Panc1 (cell line): Measurements from ENCODE around the gene PEAK3. TPM values are rescaled to one million over a fixed set of nuclear protein-coding genes. Genes with fewer than 3 reads are reported as not detected.

Experiments used
- ATAC-seq: fragments of 200-7000 bp; cut with Tn5 transposase; 2 replicates; pipeline ENCODE4 v1.9.1; 2020; ENCODE audit warnings: mild to moderate bottlenecking, moderate library complexity
- BruUV-seq: library from RNA; stranded (reverse); fragments of 400-500 nt; replicated peaks from 2 replicates; lab custom pipeline; 2021; lab: Mats Ljungman, UMichigan
- CTCF ChIA-PET: fragments of 300-600 bp; sonication (Branson Sonifier 250); formaldehyde crosslinking; loops from one replicate; lab custom pipeline; 2022; ENCODE audit warnings: antibody characterized with exemption; lab: Charles Lee
- POLR2A ChIA-PET: fragments of 300-600 bp; sonication (Branson Sonifier 250); formaldehyde crosslinking; loops from one replicate; lab custom pipeline; 2022; ENCODE audit warnings: antibody characterized with exemption; lab: Charles Lee
- DNase-seq: peaks from one replicate; pipeline ENCODE4 v3.0.0-alpha.2; 2010; ENCODE audit warnings: low read depth, low spot score
- H3K27ac ChIP-seq: 2 replicates; pipeline ENCODE4 v1.5.1; 2011; ENCODE audit warnings: mild to moderate bottlenecking, low read length, inconsistent platforms
- H3K27me3 ChIP-seq: fragments of 200-500 bp; sonication (Bioruptor generic); 2 replicates; pipeline ENCODE4 v1.6.0; 2014; ENCODE audit warnings: low read length, inconsistent platforms; ENCODE audit not compliant: control insufficient read depth, insufficient read depth
- H3K36me3 ChIP-seq: fragments of 200-500 bp; sonication (Bioruptor generic); 2 replicates; pipeline ENCODE4 v1.5.1; 2014; ENCODE audit warnings: inconsistent platforms, mild to moderate bottlenecking, low read length, moderate library complexity; ENCODE audit not compliant: control insufficient read depth, insufficient read depth
- H3K4me1 ChIP-seq: 2 replicates; pipeline ENCODE4 v1.5.1; 2011; ENCODE audit warnings: inconsistent platforms, mild to moderate bottlenecking, low read length, moderate library complexity; ENCODE audit not compliant: control insufficient read depth, insufficient read depth
- H3K4me3 ChIP-seq, 2 experiments: 2 replicates each; pipeline ENCODE4 v1.5.1; 2011 to 2012; ENCODE audit warnings: low read depth in 2 of 2, low read length in 2 of 2, mild to moderate bottlenecking in 2 of 2, inconsistent platforms in 1 of 2, moderate library complexity in 1 of 2
- H3K9me3 ChIP-seq: fragments of 200-500 bp; sonication (Bioruptor generic); 2 replicates; pipeline ENCODE4 v1.5.1; 2014; ENCODE audit warnings: low read depth, mild to moderate bottlenecking, inconsistent platforms, low read length, moderate library complexity; ENCODE audit not compliant: control insufficient read depth, insufficient read depth
- CTCF ChIP-seq: fragments of 450-650 bp; IDR thresholded peaks from 2 replicates; pipeline ENCODE4 v1.5.1; 2017; ENCODE audit warnings: mild to moderate bottlenecking
- POLR2AphosphoS5 ChIP-seq: IDR thresholded peaks from 2 replicates; pipeline ENCODE4 v1.6.1; 2012; ENCODE audit warnings: mild to moderate bottlenecking, low read depth, low read length, moderate library complexity
- REST ChIP-seq, 2 experiments: IDR thresholded peaks; 2 replicates each; pipeline ENCODE4 v1.6.1; 2011 to 2012; ENCODE audit warnings: low read depth in 2 of 2, control low read depth in 1 of 2, low read length in 1 of 2, mild to moderate bottlenecking in 1 of 2, moderate library complexity in 1 of 2; ENCODE audit not compliant: insufficient read depth in 1 of 2
- SIN3A ChIP-seq: IDR thresholded peaks from 2 replicates; pipeline ENCODE4 v1.6.1; 2012; ENCODE audit warnings: low read depth, mild to moderate bottlenecking, low read length, moderate library complexity, borderline replicate concordance; ENCODE audit not compliant: insufficient read depth
- TCF7L2 ChIP-seq: IDR thresholded peaks from 2 replicates; pipeline ENCODE4 v1.6.1; 2011; ENCODE audit warnings: mild to moderate bottlenecking, low read depth, low read length, inconsistent platforms
- in situ Hi-C: cut with HindIII; loops from 2 replicates; pipeline ENCODE4 v1.10.0; 2016; ENCODE audit warnings: low sequenced_read_pairs, low pct_unique_long_range_greater_than_20kb
- intact Hi-C: fragments of 100-400 bp; cut with micrococcal nuclease; formaldehyde crosslinking; loops from one replicate; pipeline ENCODE4 v1.10.0; 2022; ENCODE audit not compliant: unreplicated experiment
- total RNA-seq: library from RNA; stranded (reverse); gene quantifications from one replicate; pipeline ENCODE4 v1.2.1, GENCODE V29; 2021; ENCODE audit not compliant: unreplicated experiment

PEAK3 gene
- total RNA-seq, 1 experiment from 2014 or later = not detected

DNA sequence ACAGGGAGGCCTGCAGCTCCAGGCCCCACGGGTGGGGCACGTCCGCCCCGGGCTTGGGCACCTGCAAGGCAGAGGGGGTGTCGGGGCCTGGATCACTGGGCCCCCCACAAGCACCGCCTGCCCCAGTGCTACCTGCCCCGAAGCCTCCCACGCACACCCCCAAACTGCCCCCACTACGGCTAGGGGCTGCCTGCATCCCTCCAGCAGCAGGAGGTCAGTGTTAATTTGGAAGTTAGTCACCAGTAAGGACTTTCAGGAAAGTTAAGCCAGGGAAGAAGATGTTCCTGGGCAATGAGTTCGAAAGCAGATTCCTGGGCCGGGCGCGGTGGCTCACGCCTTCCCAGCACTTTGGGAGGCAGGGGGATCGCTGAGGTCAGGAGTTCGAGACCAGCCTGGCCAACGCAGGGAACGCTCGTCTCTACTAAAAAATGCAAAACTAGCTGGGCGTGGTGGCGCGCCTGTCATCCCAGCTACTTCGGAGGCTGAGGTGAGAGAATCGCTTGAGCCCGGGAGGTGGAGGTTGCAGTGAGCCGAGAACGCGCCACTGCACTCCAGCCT, 5.5 kb downstream of the PEAK3 start:
- peaks cover 4% of the 10 kb centered on the region; the same call in 1 of the 2 replicates for H3K4me1 ChIP-seq
- no TSS peak for BruUV-seq
- in situ Hi-C loops = no loop called here
- no peak overlapping the region for H3K27ac ChIP-seq
- H3K36me3 ChIP-seq = no peaks in the 10 kb centered on the region
- POLR2A ChIA-PET = no interaction called here
- TF ChIP-seq POLR2AphosphoS5 = no peak
- TF ChIP-seq CTCF = no peak
- no peak for TF ChIP-seq SIN3A
- TF ChIP-seq REST (IDR thresholded peaks at IDR 0.05; ENCODE audit: insufficient read depth in 1 of 2, low read depth in 2 of 2, low read length in 1 of 2) = no peak
- no peak for TF ChIP-seq TCF7L2
- H3K4me3 ChIP-seq = no peak overlapping the region
- ATAC-seq = no peak
- CTCF ChIA-PET = interaction anchor here (0.6 kb wide), 1 partner anchor 113 kb away, joined by 6 read pairs; no protein-coding TSS in a partner anchor
- no peaks in the 10 kb centered on the region for H3K27me3 ChIP-seq
- intact Hi-C loops = no loop called here
- no peak for DNase-seq
- H3K9me3 ChIP-seq = no peaks in the 10 kb centered on the region

GRCh38 chr19:2275588-2276428, 6.2 kb downstream of the PEAK3 start:
- Histone ChIP-seq H3K4me3 (no peak overlapping the region), H3K4me1 (peaks cover 4% of the 10 kb centered on the region; the same call in 1 of the 2 replicates), H3K9me3 (no peaks in the 10 kb centered on the region), H3K27me3 (no peaks in the 10 kb centered on the region), H3K36me3 (no peaks in the 10 kb centered on the region), H3K27ac (no peak overlapping the region)
- no peak for ATAC-seq
- ChIA-PET CTCF (no interaction called here), POLR2A (no interaction called here)
- in situ Hi-C loops (no loop called here), intact Hi-C loops (no loop called here)
- no TSS peak for BruUV-seq
- DNase-seq = no peak
- TF ChIP-seq POLR2AphosphoS5 (no peak), TCF7L2 (no peak), REST (IDR thresholded peaks at IDR 0.05; ENCODE audit: insufficient read depth in 1 of 2, low read depth in 2 of 2, low read length in 1 of 2) (no peak), CTCF (no peak), SIN3A (no peak)
